VCaP (cell line): ENCODE results near the gene LDAH.

Experiments
- H3K27ac ChIP-seq: fragments of 450-650 bp; 2 replicates; pipeline ENCODE4 v1.5.1; 2017
- TF ChIP-seq, protein P1 (sequence below): fragments of 450-650 bp; conservative IDR thresholded peaks from 2 replicates; pipeline ENCODE4 v1.5.1; 2017; ENCODE audit warnings: mild to moderate bottlenecking, moderate library complexity

Gene LDAH

DNA sequence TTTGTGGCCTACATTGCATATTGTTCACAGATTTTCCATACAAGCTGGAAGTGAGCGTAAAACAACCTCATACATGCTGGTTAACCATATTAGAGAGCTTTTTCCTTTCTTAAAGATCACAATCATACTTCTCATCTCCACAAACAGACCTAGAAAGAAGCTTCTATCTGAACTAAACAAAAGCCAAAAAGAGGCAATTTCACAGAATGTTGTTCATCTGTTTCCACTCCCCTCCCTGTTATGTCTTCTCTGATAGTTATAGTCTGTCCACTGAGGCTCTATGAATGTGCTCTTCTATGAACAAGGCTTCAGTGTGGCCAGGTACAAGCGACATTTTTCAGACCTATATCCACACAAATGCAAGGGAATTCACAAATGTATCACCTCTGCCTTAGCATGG lies 63.4 kb downstream of the LDAH start:
- TF ChIP-seq, protein P1, sequence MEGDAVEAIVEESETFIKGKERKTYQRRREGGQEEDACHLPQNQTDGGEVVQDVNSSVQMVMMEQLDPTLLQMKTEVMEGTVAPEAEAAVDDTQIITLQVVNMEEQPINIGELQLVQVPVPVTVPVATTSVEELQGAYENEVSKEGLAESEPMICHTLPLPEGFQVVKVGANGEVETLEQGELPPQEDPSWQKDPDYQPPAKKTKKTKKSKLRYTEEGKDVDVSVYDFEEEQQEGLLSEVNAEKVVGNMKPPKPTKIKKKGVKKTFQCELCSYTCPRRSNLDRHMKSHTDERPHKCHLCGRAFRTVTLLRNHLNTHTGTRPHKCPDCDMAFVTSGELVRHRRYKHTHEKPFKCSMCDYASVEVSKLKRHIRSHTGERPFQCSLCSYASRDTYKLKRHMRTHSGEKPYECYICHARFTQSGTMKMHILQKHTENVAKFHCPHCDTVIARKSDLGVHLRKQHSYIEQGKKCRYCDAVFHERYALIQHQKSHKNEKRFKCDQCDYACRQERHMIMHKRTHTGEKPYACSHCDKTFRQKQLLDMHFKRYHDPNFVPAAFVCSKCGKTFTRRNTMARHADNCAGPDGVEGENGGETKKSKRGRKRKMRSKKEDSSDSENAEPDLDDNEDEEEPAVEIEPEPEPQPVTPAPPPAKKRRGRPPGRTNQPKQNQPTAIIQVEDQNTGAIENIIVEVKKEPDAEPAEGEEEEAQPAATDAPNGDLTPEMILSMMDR: no peak

DNA sequence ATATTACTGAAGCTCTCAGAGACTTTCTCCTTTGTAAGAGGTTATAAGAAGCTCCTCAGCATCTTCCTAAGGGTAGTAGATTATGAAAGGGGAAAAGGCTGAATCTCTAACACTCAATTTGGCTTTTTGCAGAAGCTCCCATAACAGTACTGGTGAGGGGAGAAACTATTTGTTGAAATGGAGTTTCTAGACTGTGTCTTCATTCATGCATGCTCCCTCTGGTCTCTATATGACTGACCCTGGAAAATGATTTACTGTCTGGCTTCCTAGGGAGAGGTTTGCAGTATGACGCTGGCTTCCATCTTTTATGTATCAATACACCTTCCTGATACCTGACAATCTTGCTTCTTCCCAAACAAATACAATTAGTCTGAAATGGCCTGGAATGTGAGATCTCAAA lies 63.9 kb downstream of the LDAH start:
- TF ChIP-seq, protein P1: no peak
- no peak overlapping the region for H3K27ac ChIP-seq

More for the DNA sequence above, 63.4 kb downstream of the LDAH start:
- H3K27ac ChIP-seq: no peak overlapping the region

- TF ChIP-seq, protein P1: no peak
- H3K27ac ChIP-seq: no peak overlapping the region
Observed at GRCh38 chr2:20757405-20758090, 65.4 kb downstream of the LDAH start.

DNA sequence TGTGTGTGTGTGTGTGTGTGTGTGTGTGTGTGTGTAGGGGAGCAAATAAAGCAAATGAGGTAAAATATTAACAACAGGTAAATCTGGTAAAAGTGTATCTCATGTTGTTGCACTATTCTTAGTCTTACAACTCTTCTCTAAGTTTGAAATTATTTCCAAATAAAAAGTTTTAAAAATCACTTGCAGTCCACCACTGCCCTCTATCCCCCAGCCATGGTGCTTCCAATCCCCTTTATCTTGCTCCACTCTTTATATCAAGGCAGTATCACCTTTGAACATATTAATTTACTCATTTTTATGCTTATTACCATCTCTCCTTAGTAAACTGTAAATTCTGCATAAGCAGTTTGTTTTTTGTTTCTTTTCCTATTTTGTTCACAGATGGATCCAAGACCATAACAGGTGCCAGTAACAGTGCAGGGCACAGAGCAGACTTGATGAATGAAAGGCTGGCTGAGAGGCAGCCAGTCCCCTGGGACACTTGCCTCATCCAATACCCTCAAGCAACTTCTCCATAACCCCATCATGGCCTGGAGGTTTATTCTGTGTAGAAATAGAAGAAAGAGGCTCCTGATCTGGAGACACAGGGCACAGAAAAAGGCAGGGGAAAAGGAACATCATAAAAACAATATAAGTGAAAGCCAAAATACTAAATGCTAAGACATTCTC lies 67.6 kb downstream of the LDAH start:
- no peak overlapping the region for H3K27ac ChIP-seq
- TF ChIP-seq, protein P1: peak; percentile 25; the same call in 1 of the 2 replicates

- no peak overlapping the region for H3K27ac ChIP-seq
- TF ChIP-seq, protein P1: no peak
Observed at GRCh38 chr2:20752293-20752692, 70.6 kb downstream of the LDAH start.

DNA sequence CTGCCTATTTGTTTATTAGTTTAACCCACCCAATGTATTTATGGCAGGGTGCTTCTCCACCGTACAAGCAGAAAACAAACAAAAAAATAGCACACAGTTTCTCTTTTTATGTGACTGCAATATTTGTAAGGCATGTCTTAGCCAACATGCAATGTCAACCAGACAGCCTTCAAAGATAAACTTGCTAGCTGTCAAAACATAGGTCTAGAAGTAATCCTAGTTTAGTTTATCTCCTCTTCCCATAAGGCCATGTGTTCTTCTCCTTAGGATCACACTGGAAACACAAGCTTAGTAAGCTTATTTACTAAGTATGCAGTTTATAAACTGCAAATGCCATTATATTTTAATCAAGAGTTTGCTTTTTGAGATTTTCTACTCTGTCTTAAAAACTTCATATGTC lies 75.6 kb downstream of the LDAH start:
- H3K27ac ChIP-seq: no peak overlapping the region
- TF ChIP-seq, protein P1: no peak

GRCh38 chr2:20745924-20746555 lies 76.9 kb downstream of the LDAH start:
- TF ChIP-seq, protein P1: no peak
- H3K27ac ChIP-seq: no peak overlapping the region
